CD14-positive monocyte (primary cell): ENCODE data around the gene MYOM3. TPM values are rescaled to one million over a fixed set of nuclear protein-coding genes. Genes with fewer than 3 reads are reported as not detected.

Experiments used
- DNase-seq, 3 donors: peaks; one replicate each; pipeline ENCODE4 v3.0.0-alpha.2; 2011 to 2022
- H2AFZ ChIP-seq: 2 replicates; pipeline ENCODE4 v1.6.0; 2012; ENCODE audit warnings: mild to moderate bottlenecking, low read depth, low read length, inconsistent platforms; ENCODE audit not compliant: insufficient read depth, poor library complexity, severe bottlenecking
- H3K27ac ChIP-seq, 2 donors: 1 replicate in 1 of 2; 2 replicates in 1 of 2; pipeline ENCODE4 v1.5.1; 2012 to 2013; ENCODE audit warnings: low read length in 2 of 2, control low read depth in 1 of 2, inconsistent platforms in 1 of 2, low read depth in 1 of 2, mild to moderate bottlenecking in 1 of 2
- H3K27me3 ChIP-seq, 2 donors: one replicate each; pipeline versions ENCODE4 v1.6.0 to v1.6.1; 2011 to 2013; ENCODE audit warnings: low read length in 2 of 2; ENCODE audit not compliant: control insufficient read depth in 2 of 2, insufficient read depth in 2 of 2
- H3K36me3 ChIP-seq, 2 donors: replicated peaks in 1 of 2; 1 replicate in 1 of 2; 2 replicates in 1 of 2; pipeline versions ENCODE4 v1.5.1 to v1.6.1; 2012 to 2013; ENCODE audit warnings: low read length in 2 of 2, control low read depth in 1 of 2, inconsistent platforms in 1 of 2, mild to moderate bottlenecking in 1 of 2; ENCODE audit not compliant: insufficient read depth in 2 of 2, control insufficient read depth in 1 of 2
- H3K4me1 ChIP-seq, 2 donors: 1 replicate in 1 of 2; 2 replicates in 1 of 2; pipeline versions ENCODE4 v1.5.1 to v1.6.1; 2012 to 2013; ENCODE audit warnings: low read length in 2 of 2, control low read depth in 1 of 2, inconsistent platforms in 1 of 2, mild to moderate bottlenecking in 1 of 2, moderate library complexity in 1 of 2; ENCODE audit not compliant: insufficient read depth in 2 of 2, control insufficient read depth in 1 of 2
- H3K4me2 ChIP-seq: replicated peaks from 2 replicates; pipeline ENCODE3; 2012; ENCODE audit warnings: low read length, moderate library complexity, mild to moderate bottlenecking; ENCODE audit not compliant: poor library complexity, severe bottlenecking; ENCODE audit errors: extremely low read depth
- H3K4me3 ChIP-seq, 3 experiments: fragments of 200-600 bp in 1 of 3; sonication (generic) in 1 of 3; replicated peaks in 1 of 3; 1 replicate in 2 of 3; 2 replicates in 1 of 3; pipeline ENCODE4 v1.5.1; 2011 to 2013; ENCODE audit warnings: low read length in 3 of 3, mild to moderate bottlenecking in 3 of 3, control low read depth in 2 of 3, low read depth in 2 of 3, inconsistent platforms in 1 of 3, moderate library complexity in 1 of 3
- H3K79me2 ChIP-seq: 2 replicates; pipeline ENCODE4 v1.6.0; 2012; ENCODE audit warnings: mild to moderate bottlenecking, control low read depth, inconsistent platforms, low read length, moderate library complexity; ENCODE audit not compliant: insufficient read depth
- H3K9ac ChIP-seq: 2 replicates; pipeline ENCODE4 v1.6.0; 2017; ENCODE audit warnings: low read length, mild to moderate bottlenecking; ENCODE audit not compliant: insufficient read depth, poor library complexity, severe bottlenecking
- H3K9me3 ChIP-seq, 2 donors: replicated peaks in 1 of 2; 1 replicate in 1 of 2; 2 replicates in 1 of 2; pipeline versions ENCODE4 v1.5.1 to v1.6.1; 2012 to 2013; ENCODE audit warnings: low read length in 2 of 2, control low read depth in 1 of 2; ENCODE audit not compliant: control insufficient read depth in 1 of 2, insufficient read depth in 1 of 2
- H4K20me1 ChIP-seq: 2 replicates; pipeline ENCODE4 v1.6.0; 2012; ENCODE audit warnings: mild to moderate bottlenecking, low read length, control low read depth, moderate library complexity; ENCODE audit not compliant: insufficient read depth
- H3K27ac Mint-ChIP-seq, 7 donors: one replicate each; pipeline ENCODE4 v1.8.0; 2020; ENCODE audit warnings: mild to moderate bottlenecking in 7 of 7, mixed read lengths in 7 of 7, moderate library complexity in 6 of 7, inconsistent platforms in 2 of 7
- H3K27me3 Mint-ChIP-seq, 3 donors: one replicate each; pipeline ENCODE4 v1.8.0; 2021 to 2022; ENCODE audit warnings: low read depth in 3 of 3, mild to moderate bottlenecking in 3 of 3, mixed read lengths in 3 of 3, moderate library complexity in 3 of 3, inconsistent platforms in 1 of 3
- H3K36me3 Mint-ChIP-seq, 2 donors: one replicate each; pipeline ENCODE4 v1.8.0; 2020; ENCODE audit warnings: mixed read lengths in 2 of 2, inconsistent platforms in 1 of 2, mild to moderate bottlenecking in 1 of 2
- H3K4me1 Mint-ChIP-seq: one replicate; pipeline ENCODE4 v1.8.0; 2020; ENCODE audit warnings: mild to moderate bottlenecking, mixed read lengths
- H3K4me3 Mint-ChIP-seq, 2 donors: one replicate each; pipeline ENCODE4 v1.8.0; 2020; ENCODE audit warnings: mild to moderate bottlenecking in 2 of 2, mixed read lengths in 2 of 2, moderate library complexity in 1 of 2
- H3K9me3 Mint-ChIP-seq, 7 donors: one replicate each; pipeline ENCODE4 v1.8.0; 2020 to 2022; ENCODE audit warnings: mixed read lengths in 7 of 7, mild to moderate bottlenecking in 6 of 7, moderate library complexity in 6 of 7, inconsistent platforms in 2 of 7
- WGBS: methylation state at CpG from one replicate; pipeline ENCODE4 v1.1.5; 2013; ENCODE audit warnings: missing lambda C conversion rate; ENCODE audit not compliant: insufficient coverage; 5-methylcytosine and 5-hydroxymethylcytosine counted together
- intact Hi-C, 2 donors: fragments of 100-400 bp; cut with micrococcal nuclease; formaldehyde crosslinking; loops; one replicate each; pipeline versions ENCODE4 v1.15.0 to v1.15.1; 2023
- polyA plus RNA-seq, 3 donors: library from polyadenylated mRNA; depleted of rRNA in 1 of 3; unstranded in 2 of 3; stranded (reverse) in 1 of 3; fragments of 300-500 nt in 2 of 3; fragments of >200 nt in 1 of 3; fragmentation: Illumina TruSeq in 2 of 3; gene quantifications; 1 replicate in 2 of 3; 2 replicates in 1 of 3; pipeline ENCODE4 v1.2.3, GENCODE V29; 2012 to 2021
- TF ChIP-seq, protein P1 (sequence below): fragments of 200-600 bp; IDR thresholded peaks from one replicate; pipeline ENCODE4 v1.8.0; 2022; ENCODE audit warnings: antibody characterized with exemption, mild to moderate bottlenecking

Gene MYOM3
- polyA plus RNA-seq, 3 donors: not detected

DNA sequence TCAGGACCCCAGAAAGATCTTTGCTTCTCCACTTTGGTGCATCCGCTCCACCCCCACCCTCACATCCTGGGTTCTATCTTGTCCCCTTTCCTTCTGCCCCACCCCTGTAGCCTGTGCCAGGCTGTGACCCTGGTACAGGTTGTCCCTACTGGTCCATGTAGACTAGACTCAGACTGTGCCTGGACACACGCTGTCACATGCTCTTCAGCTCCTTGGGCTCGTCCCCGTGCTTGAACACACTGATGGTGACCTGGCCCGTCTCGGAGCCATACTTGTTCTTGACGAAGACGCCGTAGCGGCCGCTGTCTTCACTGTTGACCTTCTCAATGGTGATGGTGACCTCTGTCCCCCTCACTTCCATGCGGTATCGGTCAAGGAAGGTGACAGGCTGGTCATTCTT is 54.8 kb downstream of the MYOM3 start:
- H3K4me1 Mint-ChIP-seq: peaks cover 12% of the 10 kb centered on the region
- no peaks in the 10 kb centered on the region for H3K36me3 ChIP-seq
- 97% methylated on average over 11 of the region's 13 CpGs for WGBS
- intact Hi-C loops: no loop called here
- H2AFZ ChIP-seq: no peak overlapping the region
- H3K9ac ChIP-seq: no peak overlapping the region
- H3K27me3 ChIP-seq: no peaks in the 10 kb centered on the region
- H3K9me3 Mint-ChIP-seq: peaks cover 2 to 6% (median 3%) of the 10 kb centered on the region in 7 donors
- no peak overlapping the region for H3K4me3 ChIP-seq
- no peak overlapping the region for H3K4me3 Mint-ChIP-seq
- H3K36me3 Mint-ChIP-seq: no peaks in the 10 kb centered on the region
- no peak overlapping the region for H3K4me2 ChIP-seq
- H3K27me3 Mint-ChIP-seq: peaks cover 0 to 2% (median 2%) of the 10 kb centered on the region in 3 donors
- H3K79me2 ChIP-seq: no peaks in the 10 kb centered on the region
- H3K9me3 ChIP-seq: peaks cover 0 to 1% of the 10 kb centered on the region in 2 donors
- no peak overlapping the region for H3K27ac ChIP-seq
- H4K20me1 ChIP-seq: no peaks in the 10 kb centered on the region
- peaks cover 7 to 9% of the 10 kb centered on the region in 2 donors for H3K4me1 ChIP-seq
- H3K27ac Mint-ChIP-seq: no peak overlapping the region
- DNase-seq: no peak
- TF ChIP-seq, protein P1, sequence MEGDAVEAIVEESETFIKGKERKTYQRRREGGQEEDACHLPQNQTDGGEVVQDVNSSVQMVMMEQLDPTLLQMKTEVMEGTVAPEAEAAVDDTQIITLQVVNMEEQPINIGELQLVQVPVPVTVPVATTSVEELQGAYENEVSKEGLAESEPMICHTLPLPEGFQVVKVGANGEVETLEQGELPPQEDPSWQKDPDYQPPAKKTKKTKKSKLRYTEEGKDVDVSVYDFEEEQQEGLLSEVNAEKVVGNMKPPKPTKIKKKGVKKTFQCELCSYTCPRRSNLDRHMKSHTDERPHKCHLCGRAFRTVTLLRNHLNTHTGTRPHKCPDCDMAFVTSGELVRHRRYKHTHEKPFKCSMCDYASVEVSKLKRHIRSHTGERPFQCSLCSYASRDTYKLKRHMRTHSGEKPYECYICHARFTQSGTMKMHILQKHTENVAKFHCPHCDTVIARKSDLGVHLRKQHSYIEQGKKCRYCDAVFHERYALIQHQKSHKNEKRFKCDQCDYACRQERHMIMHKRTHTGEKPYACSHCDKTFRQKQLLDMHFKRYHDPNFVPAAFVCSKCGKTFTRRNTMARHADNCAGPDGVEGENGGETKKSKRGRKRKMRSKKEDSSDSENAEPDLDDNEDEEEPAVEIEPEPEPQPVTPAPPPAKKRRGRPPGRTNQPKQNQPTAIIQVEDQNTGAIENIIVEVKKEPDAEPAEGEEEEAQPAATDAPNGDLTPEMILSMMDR: no peak

DNA sequence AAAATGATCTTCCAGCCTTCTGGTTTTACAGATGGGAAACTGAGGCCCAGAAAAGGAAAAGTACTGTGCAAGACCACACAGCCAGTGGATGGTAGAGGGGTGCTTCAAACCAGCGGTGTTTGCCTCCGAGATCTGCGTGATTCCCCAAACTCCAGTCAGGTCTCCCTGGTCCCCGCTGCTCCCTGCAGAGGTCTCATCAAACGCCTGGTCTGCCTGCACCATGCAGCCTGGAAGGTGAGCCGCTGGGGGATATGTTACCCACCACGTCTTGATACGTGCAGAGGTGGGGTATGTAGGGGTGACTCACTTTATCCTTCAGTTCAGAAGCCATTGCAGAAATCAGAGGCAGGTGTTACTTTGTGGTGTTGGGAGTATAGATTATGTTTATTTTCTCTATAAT is 56.3 kb downstream of the MYOM3 start:
- H3K4me2 ChIP-seq: no peak overlapping the region
- no peak overlapping the region for H3K9ac ChIP-seq
- no peaks in the 10 kb centered on the region for H3K79me2 ChIP-seq
- peaks cover 0 to 1% (median 0%) of the 10 kb centered on the region in 7 donors for H3K9me3 Mint-ChIP-seq
- WGBS: 76% methylated on average over 5 of the region's 8 CpGs
- no peaks in the 10 kb centered on the region for H3K36me3 Mint-ChIP-seq
- H3K27me3 ChIP-seq: no peaks in the 10 kb centered on the region
- H3K4me1 ChIP-seq: peaks cover 18 to 24% of the 10 kb centered on the region in 2 donors
- no peak overlapping the region for H3K27ac Mint-ChIP-seq
- no peaks in the 10 kb centered on the region for H4K20me1 ChIP-seq
- H3K4me3 Mint-ChIP-seq: no peak overlapping the region
- H3K4me1 Mint-ChIP-seq: peaks cover 27% of the 10 kb centered on the region
- no peaks in the 10 kb centered on the region for H3K9me3 ChIP-seq
- TF ChIP-seq, protein P1: no peak
- no peak for DNase-seq
- no peaks in the 10 kb centered on the region for H3K36me3 ChIP-seq
- no peak overlapping the region for H3K4me3 ChIP-seq
- no peak overlapping the region for H2AFZ ChIP-seq
- peaks cover 0 to 2% (median 2%) of the 10 kb centered on the region in 3 donors for H3K27me3 Mint-ChIP-seq
- H3K27ac ChIP-seq: no peak overlapping the region
- intact Hi-C loops: no loop called here
